OCI-LY7 (cell line): ENCODE measurements around the gene LRRC2.

Experiments used
- EZH2phosphoT487 ChIP-seq: fragments of 200-600 bp; sonication (generic); IDR thresholded peaks from 2 replicates; pipeline ENCODE4 v1.6.1; 2018; ENCODE audit warnings: low read depth, borderline replicate concordance, mild to moderate bottlenecking, mixed run types, antibody characterized with exemption, low read length, moderate library complexity, mixed read lengths
- TF ChIP-seq, protein P1 (sequence below): fragments of 200-600 bp; sonication (generic); conservative IDR thresholded peaks from 2 replicates; pipeline ENCODE4 v1.5.1; 2014; ENCODE audit warnings: mild to moderate bottlenecking, antibody characterized with exemption, low read length, moderate library complexity, mixed read lengths

DNA sequence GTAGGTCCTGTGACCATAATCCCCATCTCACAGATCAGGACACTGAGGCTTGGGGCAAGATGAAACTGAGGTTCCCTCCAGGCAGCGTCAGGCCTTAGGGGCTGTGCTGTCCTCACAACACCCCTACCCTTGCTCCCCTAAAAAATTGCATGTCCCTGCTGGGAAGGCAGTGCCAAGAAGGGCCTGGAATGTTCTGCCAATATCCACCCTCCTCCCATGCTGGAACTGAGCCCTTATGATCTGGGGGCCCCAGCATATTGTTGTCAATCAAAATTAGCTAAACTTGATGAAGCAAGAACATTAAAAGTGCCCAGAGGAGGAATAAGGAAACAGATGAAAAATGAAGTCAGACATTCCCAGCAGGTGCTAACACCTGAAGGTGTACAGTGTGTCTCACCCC is 81.7 kb downstream of the LRRC2 start:
- TF ChIP-seq, protein P1, sequence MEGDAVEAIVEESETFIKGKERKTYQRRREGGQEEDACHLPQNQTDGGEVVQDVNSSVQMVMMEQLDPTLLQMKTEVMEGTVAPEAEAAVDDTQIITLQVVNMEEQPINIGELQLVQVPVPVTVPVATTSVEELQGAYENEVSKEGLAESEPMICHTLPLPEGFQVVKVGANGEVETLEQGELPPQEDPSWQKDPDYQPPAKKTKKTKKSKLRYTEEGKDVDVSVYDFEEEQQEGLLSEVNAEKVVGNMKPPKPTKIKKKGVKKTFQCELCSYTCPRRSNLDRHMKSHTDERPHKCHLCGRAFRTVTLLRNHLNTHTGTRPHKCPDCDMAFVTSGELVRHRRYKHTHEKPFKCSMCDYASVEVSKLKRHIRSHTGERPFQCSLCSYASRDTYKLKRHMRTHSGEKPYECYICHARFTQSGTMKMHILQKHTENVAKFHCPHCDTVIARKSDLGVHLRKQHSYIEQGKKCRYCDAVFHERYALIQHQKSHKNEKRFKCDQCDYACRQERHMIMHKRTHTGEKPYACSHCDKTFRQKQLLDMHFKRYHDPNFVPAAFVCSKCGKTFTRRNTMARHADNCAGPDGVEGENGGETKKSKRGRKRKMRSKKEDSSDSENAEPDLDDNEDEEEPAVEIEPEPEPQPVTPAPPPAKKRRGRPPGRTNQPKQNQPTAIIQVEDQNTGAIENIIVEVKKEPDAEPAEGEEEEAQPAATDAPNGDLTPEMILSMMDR = no peak
- TF ChIP-seq EZH2phosphoT487 = no peak
